ENCODE data around the gene FAT1. TPM values are rescaled to one million over a fixed set of nuclear protein-coding genes. Genes with fewer than 3 reads are reported as not detected.
A peak's percentile ranks its signal among the peaks of the same experiment; 100 is the strongest.

Gene FAT1
- total RNA-seq, 1 experiment from 2014 or later = 92.4 TPM

GRCh38 chr4:186554914-186555827, 168.5 kb downstream of the FAT1 start, which contains the start of gene MTNR1A:
Gene MTNR1A (minus strand): TSS chr4:186555567. CDS start chr4:186555365, 202 bp downstream.
- H4K20me1 ChIP-seq (ENCODE audit: low read length) = no peaks in the 10 kb centered on the region
- no peak within 1 kb of the TSS for H3K9ac ChIP-seq (ENCODE audit: low read length)
- H2AFZ ChIP-seq (ENCODE audit: low read length) = peak within 1 kb of the TSS; percentile 81
- H3K9me2 ChIP-seq (replicated peaks; ENCODE audit: low read length) = no peaks in the 10 kb centered on the region
- intact Hi-C loops (cut with micrococcal nuclease) = no loop called here
- no peak within 1 kb of the TSS for H3K27ac ChIP-seq (ENCODE audit: low read length)
- no peaks in the 10 kb centered on the region; the same call in 1 of the 2 replicates for H3K4me1 ChIP-seq (ENCODE audit: insufficient read depth, low read length)
- H3K36me3 ChIP-seq (ENCODE audit: low read depth, low read length) = no peaks in the 10 kb centered on the region
- TF ChIP-seq EZH2 (IDR thresholded peaks at IDR 0.05; ENCODE audit: low read length, unreplicated experiment) (no peak), EZH2phosphoT487 (IDR thresholded peaks at IDR 0.05; ENCODE audit: borderline replicate concordance, low read length) (no peak), CTCF (conservative IDR thresholded peaks at IDR 0.05; ENCODE audit: low read depth, low read length) (no peak)
- H3K27me3 ChIP-seq (ENCODE audit: low read length) = peaks cover 12% of the 10 kb centered on the region
- peak within 1 kb of the TSS; percentile 58 for H3K4me3 ChIP-seq (ENCODE audit: low read length)
- H3K79me2 ChIP-seq (ENCODE audit: low read length) = no peaks in the 10 kb centered on the region
- DNase-seq (no peak), ATAC-seq (peak; percentile 17)
- H3K9me3 ChIP-seq (ENCODE audit: low read length) = no peaks in the 10 kb centered on the region
- H3F3A ChIP-seq (ENCODE audit: low read length, unreplicated experiment) = no peaks in the 10 kb centered on the region
- ChIA-PET CTCF (no interaction called here), POLR2A (ENCODE audit: unreplicated experiment) (no interaction called here)
- BruUV-seq (replicated peaks) = no TSS peak
- peak within 1 kb of the TSS; percentile 81 for H3K4me2 ChIP-seq (ENCODE audit: low read length)

GRCh38 chr4:186554539-186554913, 169.1 kb downstream of the FAT1 start:
- Histone ChIP-seq H3K9me3 (ENCODE audit: low read length) (no peaks in the 10 kb centered on the region), H2AFZ (ENCODE audit: low read length) (peak overlapping the region; percentile 81), H3K9ac (ENCODE audit: low read length) (no peak overlapping the region), H4K20me1 (ENCODE audit: low read length) (no peaks in the 10 kb centered on the region), H3K4me3 (ENCODE audit: low read length) (peak overlapping the region; percentile 58), H3K4me2 (ENCODE audit: low read length) (peak overlapping the region; percentile 81), H3K27me3 (ENCODE audit: low read length) (peaks cover 19% of the 10 kb centered on the region), H3K79me2 (ENCODE audit: low read length) (no peaks in the 10 kb centered on the region), H3K9me2 (replicated peaks; ENCODE audit: low read length) (no peaks in the 10 kb centered on the region), H3F3A (ENCODE audit: low read length, unreplicated experiment) (no peaks in the 10 kb centered on the region), H3K27ac (ENCODE audit: low read length) (no peak overlapping the region), H3K36me3 (ENCODE audit: low read depth, low read length) (no peaks in the 10 kb centered on the region), H3K4me1 (ENCODE audit: insufficient read depth, low read length) (no peaks in the 10 kb centered on the region; the same call in 1 of the 2 replicates)
- no TSS peak for BruUV-seq (replicated peaks)
- ChIA-PET POLR2A (ENCODE audit: unreplicated experiment) (no interaction called here), CTCF (no interaction called here)
- TF ChIP-seq EZH2 (IDR thresholded peaks at IDR 0.05; ENCODE audit: low read length, unreplicated experiment) (no peak), CTCF (conservative IDR thresholded peaks at IDR 0.05; ENCODE audit: low read depth, low read length) (peak; percentile 28; the same call in 1 of the 2 replicates), EZH2phosphoT487 (IDR thresholded peaks at IDR 0.05; ENCODE audit: borderline replicate concordance, low read length) (no peak)
- intact Hi-C loops (cut with micrococcal nuclease) = no loop called here
- peak; percentile 60 for ATAC-seq
- DNase-seq = peak; percentile 46

- TF ChIP-seq EZH2phosphoT487 (IDR thresholded peaks at IDR 0.05; ENCODE audit: borderline replicate concordance, low read length) (no peak), CTCF (conservative IDR thresholded peaks at IDR 0.05; ENCODE audit: low read depth, low read length) (no peak), EZH2 (IDR thresholded peaks at IDR 0.05; ENCODE audit: low read length, unreplicated experiment) (no peak)
- H3K4me3 ChIP-seq (ENCODE audit: low read length) = no peak overlapping the region
- ChIA-PET POLR2A (ENCODE audit: unreplicated experiment) (no interaction called here), CTCF (no interaction called here)
- no peak overlapping the region for H3K4me2 ChIP-seq (ENCODE audit: low read length)
- H3K79me2 ChIP-seq (ENCODE audit: low read length) = no peaks in the 10 kb centered on the region
- H3K27me3 ChIP-seq (ENCODE audit: low read length) = peaks cover 26% of the 10 kb centered on the region
- BruUV-seq (replicated peaks) = no TSS peak
- ATAC-seq = no peak
- H3K9me2 ChIP-seq (replicated peaks; ENCODE audit: low read length) = no peaks in the 10 kb centered on the region
- H2AFZ ChIP-seq (ENCODE audit: low read length) = no peak overlapping the region
- H3K9me3 ChIP-seq (ENCODE audit: low read length) = no peaks in the 10 kb centered on the region
- H3K27ac ChIP-seq (ENCODE audit: low read length) = no peak overlapping the region
- intact Hi-C loops (cut with micrococcal nuclease) = no loop called here
- H3K36me3 ChIP-seq (ENCODE audit: low read depth, low read length) = no peaks in the 10 kb centered on the region
- DNase-seq = no peak
- no peaks in the 10 kb centered on the region for H3F3A ChIP-seq (ENCODE audit: low read length, unreplicated experiment)
- no peak overlapping the region for H3K9ac ChIP-seq (ENCODE audit: low read length)
- H3K4me1 ChIP-seq (ENCODE audit: insufficient read depth, low read length) = no peaks in the 10 kb centered on the region; the same call in 1 of the 2 replicates
- no peaks in the 10 kb centered on the region for H4K20me1 ChIP-seq (ENCODE audit: low read length)
These were observed 169.9 kb downstream of the FAT1 start for GRCh38 chr4:186553717-186554116.

Data from PC-3 (cell line).